Type B pancreatic cell (in vitro differentiated cells): Measurements from ENCODE around the gene FMN1. TPM values are rescaled to one million over a fixed set of nuclear protein-coding genes. Genes with fewer than 3 reads are reported as not detected.

ENCODE experiments used
- DNase-seq: peaks from one replicate; pipeline ENCODE4 v3.0.0; 2021; ENCODE audit warnings: mixed read lengths; ENCODE audit not compliant: unreplicated experiment; ENCODE audit errors: extremely low spot score
- H3K27ac Mint-ChIP-seq: 2 replicates; pipeline ENCODE4 v1.8.0; 2021; ENCODE audit warnings: mild to moderate bottlenecking, mixed read lengths
- H3K27me3 Mint-ChIP-seq: 2 replicates; pipeline ENCODE4 v1.8.0; 2021; ENCODE audit warnings: mixed read lengths
- H3K36me3 Mint-ChIP-seq: 2 replicates; pipeline ENCODE4 v1.8.0; 2021; ENCODE audit warnings: mixed read lengths
- H3K4me1 Mint-ChIP-seq: one replicate; pipeline ENCODE4 v1.8.0; 2021; ENCODE audit warnings: mixed read lengths; ENCODE audit not compliant: unreplicated experiment
- H3K4me3 Mint-ChIP-seq: 2 replicates; pipeline ENCODE4 v1.8.0; 2021; ENCODE audit warnings: mild to moderate bottlenecking, mixed read lengths
- H3K9me3 Mint-ChIP-seq: 2 replicates; pipeline ENCODE4 v1.8.0; 2021; ENCODE audit warnings: mixed read lengths
- CTCF ChIP-seq: fragments of 200-600 bp; sonication (generic); conservative IDR thresholded peaks from 2 replicates; pipeline ENCODE4 v1.5.0; 2021; ENCODE audit warnings: antibody characterized with exemption, mild to moderate bottlenecking
- total RNA-seq: library from RNA; stranded (reverse); gene quantifications from 2 replicates; pipeline ENCODE4 v1.2.1, GENCODE V29; 2021; ENCODE audit warnings: low replicate concordance

FMN1 gene
- total RNA-seq, 1 donor from 2014 or later: 22.1 TPM

- Mint-ChIP-seq H3K27me3 (no peaks in the 10 kb centered on the region), H3K27ac (no peak overlapping the region), H3K9me3 (peaks cover 5% of the 10 kb centered on the region), H3K4me1 (no peaks in the 10 kb centered on the region), H3K36me3 (peaks cover 4% of the 10 kb centered on the region), H3K4me3 (no peak overlapping the region)
- no peak for DNase-seq
- TF ChIP-seq CTCF: no peak
These were observed 252.7 kb downstream of the FMN1 start for GRCh38 chr15:32941823-32942222.

DNA sequence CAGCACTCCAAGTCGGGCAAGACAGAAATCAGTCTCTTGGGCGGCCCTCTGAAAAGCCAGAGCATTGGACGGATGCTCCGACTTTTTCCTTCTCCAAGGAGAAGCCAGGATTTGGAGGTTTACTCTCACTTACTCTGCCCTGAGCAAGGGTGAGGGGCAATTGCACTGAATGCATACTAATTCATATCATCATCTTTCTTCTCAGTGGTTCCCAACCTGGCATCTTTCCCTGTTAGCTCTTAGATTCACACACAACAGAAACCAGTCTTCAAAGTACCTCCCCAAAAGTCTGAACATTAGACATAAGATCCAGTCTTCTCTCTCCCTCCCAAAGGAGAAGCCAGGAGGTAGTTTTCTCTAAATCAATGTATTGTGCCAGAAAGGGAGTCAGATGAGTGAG lies 257.5 kb downstream of the FMN1 start:
- DNase-seq: no peak
- Mint-ChIP-seq H3K27me3 (peaks cover 4% of the 10 kb centered on the region), H3K4me3 (no peak overlapping the region), H3K27ac (no peak overlapping the region), H3K4me1 (no peaks in the 10 kb centered on the region), H3K9me3 (peaks cover 12% of the 10 kb centered on the region), H3K36me3 (peaks cover 4% of the 10 kb centered on the region)
- TF ChIP-seq CTCF: no peak

GRCh38 chr15:32936283-32936918 lies 258.1 kb downstream of the FMN1 start:
- no peak for DNase-seq
- Mint-ChIP-seq H3K9me3 (peaks cover 15% of the 10 kb centered on the region), H3K4me3 (no peak overlapping the region)

DNA sequence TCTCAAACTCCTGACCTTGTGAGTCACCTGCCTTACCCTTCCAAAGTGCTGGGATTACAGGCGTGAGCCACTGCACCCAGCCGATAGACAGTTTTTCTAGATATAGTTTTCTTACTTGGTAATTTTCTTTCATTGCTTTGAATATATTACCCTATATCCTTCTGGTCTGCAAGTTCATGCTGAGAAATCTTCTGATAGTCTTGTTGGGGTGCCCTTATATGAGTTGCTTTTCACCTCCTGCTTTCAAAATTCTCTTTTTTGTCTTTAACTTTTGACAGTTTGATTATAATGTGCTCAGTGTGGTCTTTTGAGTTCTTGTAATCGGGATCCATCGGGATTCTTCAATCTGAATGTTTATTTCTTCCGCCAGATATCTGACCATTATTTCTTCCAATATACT lies 259.4 kb downstream of the FMN1 start:
- H3K4me1 Mint-ChIP-seq: no peaks in the 10 kb centered on the region
- H3K4me3 Mint-ChIP-seq: no peak overlapping the region
- H3K27ac Mint-ChIP-seq: no peak overlapping the region
- H3K9me3 Mint-ChIP-seq: peaks cover 18% of the 10 kb centered on the region
- peaks cover 4% of the 10 kb centered on the region for H3K36me3 Mint-ChIP-seq
- H3K27me3 Mint-ChIP-seq: peaks cover 4% of the 10 kb centered on the region
- TF ChIP-seq CTCF: no peak
- DNase-seq: no peak

More at GRCh38 chr15:32936283-32936918, 258.1 kb downstream of the FMN1 start:
- H3K4me1 Mint-ChIP-seq: no peaks in the 10 kb centered on the region
- peak; percentile 64 for TF ChIP-seq CTCF
- no peak overlapping the region for H3K27ac Mint-ChIP-seq
- H3K36me3 Mint-ChIP-seq: peaks cover 4% of the 10 kb centered on the region
- H3K27me3 Mint-ChIP-seq: peaks cover 4% of the 10 kb centered on the region

GRCh38 chr15:32933236-32933635 lies 261.3 kb downstream of the FMN1 start:
- Mint-ChIP-seq H3K9me3 (peaks cover 18% of the 10 kb centered on the region), H3K4me3 (no peak overlapping the region), H3K4me1 (no peaks in the 10 kb centered on the region), H3K27me3 (peaks cover 4% of the 10 kb centered on the region), H3K27ac (no peak overlapping the region), H3K36me3 (peaks cover 4% of the 10 kb centered on the region)
- DNase-seq: no peak
- TF ChIP-seq CTCF: no peak

- TF ChIP-seq CTCF: no peak
- peaks cover 6% of the 10 kb centered on the region for H3K9me3 Mint-ChIP-seq
- no peak for DNase-seq
- H3K36me3 Mint-ChIP-seq: no peaks in the 10 kb centered on the region
- H3K27ac Mint-ChIP-seq: no peak overlapping the region
- no peaks in the 10 kb centered on the region for H3K4me1 Mint-ChIP-seq
- no peaks in the 10 kb centered on the region for H3K27me3 Mint-ChIP-seq
- H3K4me3 Mint-ChIP-seq: no peak overlapping the region
These were observed 265.6 kb downstream of the FMN1 start for GRCh38 chr15:32928876-32929275.
